Activated CD4-positive, alpha-beta T cell treated with anti-CD3 and anti-CD28 coated beads for 1 hour (primary cell): ENCODE measurements around the gene SUPT20H.

Experiments used
- DNase-seq: peaks from one replicate; pipeline ENCODE4 v3.0.0-alpha.2; 2020

SUPT20H gene

DNA sequence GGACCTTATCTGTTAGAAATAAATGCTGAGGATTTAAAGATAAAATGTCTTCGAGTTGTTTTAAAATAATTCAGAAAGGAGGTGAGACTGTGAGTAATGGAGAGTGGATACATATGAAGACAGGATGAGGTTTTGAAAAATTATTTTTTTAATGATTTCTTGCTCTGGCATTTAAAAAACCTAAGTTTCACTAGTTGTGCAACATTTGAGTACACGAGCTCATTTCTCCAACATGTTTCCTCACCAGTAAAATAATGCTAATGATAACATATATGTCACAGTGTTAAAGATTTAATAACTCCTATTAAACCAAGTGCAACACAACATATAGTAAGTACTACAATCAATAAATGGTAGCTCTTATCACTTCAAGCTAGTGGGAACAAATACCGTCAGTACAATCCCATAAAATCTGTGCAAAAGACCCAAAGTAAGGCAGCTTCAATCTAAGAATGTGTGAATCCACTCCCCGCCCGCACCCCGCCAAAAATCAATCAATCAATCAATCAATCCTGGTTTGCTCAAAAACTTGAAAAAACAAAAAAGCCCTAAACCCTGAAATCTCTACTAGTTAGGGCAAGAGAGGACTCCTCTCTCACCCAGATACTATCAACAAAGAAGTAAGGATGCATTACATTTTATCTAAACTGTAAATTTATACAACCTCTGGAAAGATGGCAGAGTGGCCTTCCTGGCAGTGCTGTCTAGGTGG lies 61.6 kb downstream of the SUPT20H start:
- no peak for DNase-seq

- DNase-seq: no peak
Observed at GRCh38 chr13:36992362-36992761, 67.1 kb downstream of the SUPT20H start.

GRCh38 chr13:36986462-36987240 lies 72.8 kb downstream of the SUPT20H start:
- DNase-seq: no peak

GRCh38 chr13:36981156-36981743 lies 78.2 kb downstream of the SUPT20H start:
- no peak for DNase-seq

- DNase-seq: no peak
Observed at GRCh38 chr13:36979361-36980050, 80.0 kb downstream of the SUPT20H start.

DNA sequence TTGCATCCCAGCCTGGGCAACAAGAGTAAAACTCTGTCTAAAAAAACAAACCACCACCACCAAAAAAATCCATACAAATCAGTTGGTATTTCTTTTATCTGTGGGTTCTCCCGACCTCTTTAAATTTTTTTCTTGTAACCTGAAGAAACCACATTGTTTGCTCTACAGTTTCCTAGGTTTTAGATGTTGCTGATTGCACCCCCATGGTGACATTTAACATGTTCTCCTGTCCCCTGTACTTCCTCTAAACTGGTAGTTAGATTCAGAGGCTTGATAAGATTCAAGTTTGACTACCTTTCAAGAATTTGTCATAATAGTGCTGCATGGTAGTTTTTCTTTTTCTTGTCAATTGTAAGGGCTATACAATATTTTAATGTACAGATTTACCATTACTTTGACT lies 84.3 kb downstream of the SUPT20H start:
- no peak for DNase-seq

GRCh38 chr13:36973621-36974295 lies 85.7 kb downstream of the SUPT20H start:
- no peak for DNase-seq

GRCh38 chr13:36973009-36973408 lies 86.5 kb downstream of the SUPT20H start:
- DNase-seq: no peak

GRCh38 chr13:36966404-36966803 lies 93.1 kb downstream of the SUPT20H start:
- DNase-seq: no peak

- DNase-seq: no peak
Observed at GRCh38 chr13:36965767-36966166, 93.7 kb downstream of the SUPT20H start.

DNA sequence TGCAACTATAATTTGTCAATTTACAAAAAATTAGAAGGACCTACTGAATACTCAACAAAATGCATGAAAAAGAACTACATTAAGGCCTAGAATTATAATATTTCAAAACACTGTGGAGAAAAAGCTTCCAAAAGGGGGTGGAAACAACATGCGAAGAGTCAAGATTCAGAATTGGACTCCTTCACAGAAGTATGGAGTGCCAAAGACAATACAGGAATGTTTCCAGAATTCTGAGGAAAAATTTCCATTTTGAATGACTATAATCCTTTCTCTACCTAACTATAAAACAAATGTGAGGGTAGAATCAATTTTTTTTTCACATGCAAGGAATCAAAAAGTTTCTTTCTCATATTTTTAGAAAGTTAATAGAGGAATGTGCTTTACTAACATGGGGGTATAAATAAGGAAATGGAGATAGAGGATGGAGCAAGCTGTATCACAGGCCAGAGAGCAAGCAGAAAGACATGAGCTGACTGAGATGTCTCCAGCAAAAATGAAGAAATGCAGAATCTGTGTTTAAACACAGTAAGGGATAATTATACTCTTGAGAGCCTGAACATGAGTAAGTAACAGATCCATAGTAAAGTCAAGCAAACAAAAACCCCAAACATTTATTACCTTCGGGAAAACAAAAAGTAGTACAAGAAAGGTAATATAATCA lies 99.9 kb downstream of the SUPT20H start:
- DNase-seq: no peak
